ENCODE measurements around the gene ATP1B1.
"Not testable (repeated sequence)": the region's sequence is repeated elsewhere in the genome, so short reads cannot be mapped to it uniquely, and the experiment has no call there.

The ATP1B1 gene

GRCh38 chr1:169115891-169116585 is 9.5 kb downstream of the ATP1B1 start:
- no peak for DNase-seq (ENCODE audit: low read depth)

GRCh38 chr1:169117014-169117413 is 10.5 kb downstream of the ATP1B1 start:
- no peak for DNase-seq (ENCODE audit: low read depth)

- no peak for DNase-seq (ENCODE audit: low read depth)
Observed at GRCh38 chr1:169117599-169117998, 11.1 kb downstream of the ATP1B1 start.

GRCh38 chr1:169118227-169118626 is 11.7 kb downstream of the ATP1B1 start:
- no peak for DNase-seq (ENCODE audit: low read depth)

- DNase-seq (ENCODE audit: low read depth), result no peak
Observed at GRCh38 chr1:169119405-169119804, 12.9 kb downstream of the ATP1B1 start.

GRCh38 chr1:169120066-169120465 is 13.6 kb downstream of the ATP1B1 start:
- no peak for DNase-seq (ENCODE audit: low read depth)

- no peak for DNase-seq (ENCODE audit: low read depth)
Observed at GRCh38 chr1:169121146-169121923, 14.8 kb downstream of the ATP1B1 start.

- no peak for DNase-seq (ENCODE audit: low read depth)
Observed at GRCh38 chr1:169122976-169123375, 16.5 kb downstream of the ATP1B1 start.

GRCh38 chr1:169124459-169124858 is 18.0 kb downstream of the ATP1B1 start:
- no peak for DNase-seq (ENCODE audit: low read depth)

- not testable (repeated sequence) for DNase-seq (ENCODE audit: low read depth)
Observed at GRCh38 chr1:169125597-169125996, 19.1 kb downstream of the ATP1B1 start.

GRCh38 chr1:169126335-169126734 is 19.8 kb downstream of the ATP1B1 start:
- no peak for DNase-seq (ENCODE audit: low read depth)

GRCh38 chr1:169127305-169127704 is 20.8 kb downstream of the ATP1B1 start:
- DNase-seq (ENCODE audit: low read depth), result no peak

- no peak for DNase-seq (ENCODE audit: low read depth)
Observed at GRCh38 chr1:169128562-169128961, 22.1 kb downstream of the ATP1B1 start.

GRCh38 chr1:169129109-169129784 is 22.8 kb downstream of the ATP1B1 start:
- DNase-seq (ENCODE audit: low read depth), result no peak

- no peak for DNase-seq (ENCODE audit: low read depth)
Observed at GRCh38 chr1:169130683-169131082, 24.2 kb downstream of the ATP1B1 start.

- no peak for DNase-seq (ENCODE audit: low read depth)
Observed at GRCh38 chr1:169132512-169133227, 26.2 kb downstream of the ATP1B1 start.

- no peak for DNase-seq (ENCODE audit: low read depth)
Observed at GRCh38 chr1:169133228-169133576, 26.7 kb downstream of the ATP1B1 start.

- no peak for DNase-seq (ENCODE audit: low read depth)
Observed at GRCh38 chr1:169133801-169134502, 27.5 kb downstream of the ATP1B1 start.

GRCh38 chr1:169137357-169137756 is 30.9 kb downstream of the ATP1B1 start:
- DNase-seq (ENCODE audit: low read depth), result no peak

GRCh38 chr1:169138866-169139670 is 32.6 kb downstream of the ATP1B1 start:
- no peak for DNase-seq (ENCODE audit: low read depth)

- DNase-seq (ENCODE audit: low read depth), result no peak
Observed at GRCh38 chr1:169141356-169141755, 34.9 kb downstream of the ATP1B1 start.

All from GM04503 (cell line).